GM12864 (cell line): ENCODE results near the gene TRIM65.
A peak's percentile ranks its signal among the peaks of the same experiment; 100 is the strongest.

Experiments used
- DNase-seq: peaks from one replicate; pipeline ENCODE4 v3.0.0-alpha.2; 2011; ENCODE audit warnings: low read depth
- H3K4me3 ChIP-seq: 2 replicates; pipeline ENCODE4 v1.5.1; 2011; ENCODE audit warnings: mild to moderate bottlenecking, low read depth, low read length, control low read depth
- TF ChIP-seq, protein P1 (sequence below): IDR thresholded peaks from 2 replicates; pipeline ENCODE4 v1.5.1; 2011; ENCODE audit warnings: low read depth, mild to moderate bottlenecking, moderate library complexity, low read length, control low read depth, inconsistent platforms; ENCODE audit errors: missing control alignments

Gene TRIM65

GRCh38 chr17:75909051-75909811 lies 12.5 kb upstream of the TRIM65 start:
- H3K4me3 ChIP-seq: no peak overlapping the region
- DNase-seq: no peak

GRCh38 chr17:75908201-75908600 lies 11.4 kb upstream of the TRIM65 start:
- no peak for DNase-seq
- no peak overlapping the region for H3K4me3 ChIP-seq
- TF ChIP-seq, protein P1, sequence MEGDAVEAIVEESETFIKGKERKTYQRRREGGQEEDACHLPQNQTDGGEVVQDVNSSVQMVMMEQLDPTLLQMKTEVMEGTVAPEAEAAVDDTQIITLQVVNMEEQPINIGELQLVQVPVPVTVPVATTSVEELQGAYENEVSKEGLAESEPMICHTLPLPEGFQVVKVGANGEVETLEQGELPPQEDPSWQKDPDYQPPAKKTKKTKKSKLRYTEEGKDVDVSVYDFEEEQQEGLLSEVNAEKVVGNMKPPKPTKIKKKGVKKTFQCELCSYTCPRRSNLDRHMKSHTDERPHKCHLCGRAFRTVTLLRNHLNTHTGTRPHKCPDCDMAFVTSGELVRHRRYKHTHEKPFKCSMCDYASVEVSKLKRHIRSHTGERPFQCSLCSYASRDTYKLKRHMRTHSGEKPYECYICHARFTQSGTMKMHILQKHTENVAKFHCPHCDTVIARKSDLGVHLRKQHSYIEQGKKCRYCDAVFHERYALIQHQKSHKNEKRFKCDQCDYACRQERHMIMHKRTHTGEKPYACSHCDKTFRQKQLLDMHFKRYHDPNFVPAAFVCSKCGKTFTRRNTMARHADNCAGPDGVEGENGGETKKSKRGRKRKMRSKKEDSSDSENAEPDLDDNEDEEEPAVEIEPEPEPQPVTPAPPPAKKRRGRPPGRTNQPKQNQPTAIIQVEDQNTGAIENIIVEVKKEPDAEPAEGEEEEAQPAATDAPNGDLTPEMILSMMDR: no peak

More at GRCh38 chr17:75909051-75909811, 12.5 kb upstream of the TRIM65 start:
- TF ChIP-seq, protein P1: no peak

- no peak for DNase-seq
- TF ChIP-seq, protein P1: no peak
- H3K4me3 ChIP-seq: no peak overlapping the region
Observed at GRCh38 chr17:75906143-75906884, 9.6 kb upstream of the TRIM65 start.

DNA sequence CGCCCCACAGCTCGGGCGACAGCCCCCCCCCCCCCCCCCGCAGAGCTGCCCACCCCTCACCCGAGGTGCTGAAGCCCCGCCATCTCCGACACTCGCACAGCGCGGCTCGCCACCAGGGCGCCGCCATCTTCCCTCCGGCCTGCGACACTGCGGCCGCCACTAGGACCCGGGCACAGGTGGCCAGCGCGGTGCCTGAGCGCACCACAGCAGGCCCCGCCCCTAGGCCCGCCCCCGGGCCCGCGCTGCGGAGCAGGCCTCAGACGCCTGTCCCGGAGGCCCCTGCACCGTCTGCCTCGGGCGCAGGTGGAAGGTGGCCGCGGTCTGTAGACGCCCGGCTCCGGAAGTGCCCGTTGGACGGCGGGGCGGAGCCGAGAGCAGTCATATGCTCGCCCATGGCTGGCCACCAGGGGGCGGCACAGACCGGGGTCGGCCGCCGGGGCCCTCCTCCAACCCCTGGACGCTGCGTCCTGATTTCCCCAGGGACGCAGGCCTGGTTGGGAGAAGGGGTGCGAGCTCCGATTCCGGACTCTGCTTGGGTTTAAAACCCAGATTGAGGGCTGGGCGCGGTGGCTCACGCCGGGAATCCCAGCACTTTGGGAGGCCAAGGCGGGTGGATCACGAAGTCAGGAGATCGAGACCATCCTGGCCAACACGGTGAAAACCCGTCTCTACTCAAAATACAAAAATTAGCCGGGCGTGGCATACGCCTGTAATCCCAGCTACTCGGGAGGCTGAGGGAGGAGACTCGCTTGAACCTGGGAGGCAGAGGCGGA lies 8.2 kb upstream of the TRIM65 start, which contains the start of gene MRPL38:
MRPL38 (minus strand) TSS at position 136 of the 773 bp plus-strand sequence; CDS start at position 127, 9 bp downstream.
- TF ChIP-seq, protein P1: peak; percentile 89
- H3K4me3 ChIP-seq: peak within 1 kb of the TSS; percentile 92
- peak; percentile 86 for DNase-seq

DNA sequence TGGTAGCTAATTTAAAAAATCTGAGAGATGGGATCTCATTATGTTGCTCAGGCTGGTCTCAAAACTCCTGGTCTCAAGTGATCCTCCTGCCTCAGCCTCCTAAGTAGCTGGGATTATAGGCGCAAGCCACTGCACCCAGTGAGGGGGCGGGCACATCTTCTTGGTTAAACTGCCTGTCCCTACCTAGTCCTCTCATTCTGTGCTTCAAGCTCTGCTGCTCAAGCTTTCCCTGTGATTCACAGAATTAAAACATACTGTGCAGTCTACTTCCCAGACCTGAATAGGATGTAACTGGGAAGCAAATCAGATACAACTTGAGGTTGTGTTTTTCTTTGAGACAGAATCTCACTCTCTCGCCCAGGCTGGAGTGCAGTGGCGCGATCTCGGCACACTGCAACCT lies 5.7 kb upstream of the TRIM65 start:
- TF ChIP-seq, protein P1: no peak
- no peak for DNase-seq

GRCh38 chr17:75901727-75902126 lies 5.0 kb upstream of the TRIM65 start:
- H3K4me3 ChIP-seq: no peak overlapping the region
- TF ChIP-seq, protein P1: no peak
- DNase-seq: no peak

More for the DNA sequence above, 5.7 kb upstream of the TRIM65 start:
- no peak overlapping the region for H3K4me3 ChIP-seq
